Ovary (tissue), 3 donors: ENCODE data around the gene RFX3.

Experiments
- CTCF ChIP-seq, 3 donors: fragments of 450-650 bp in 2 of 3; fragments of 200-600 bp in 1 of 3; IDR thresholded peaks; one replicate each; pipeline versions ENCODE4 v1.5.1 to v1.8.0; 2016 to 2022; ENCODE audit warnings: antibody characterized with exemption in 3 of 3, mild to moderate bottlenecking in 1 of 3
- EP300 ChIP-seq: sonication (generic); formaldehyde crosslinking; IDR thresholded peaks from one replicate; pipeline ENCODE4 v1.6.1; 2017; ENCODE audit warnings: antibody characterized with exemption
- donor health status: DM: no; HTN: no; CAD: no.

GRCh38 chr9:3386753-3387152, 139.0 kb downstream of the RFX3 start:
- no peak for TF ChIP-seq EP300
- no peak for TF ChIP-seq CTCF (IDR thresholded peaks at IDR 0.05)
